ENCODE results near the gene GSTT4.

DNA sequence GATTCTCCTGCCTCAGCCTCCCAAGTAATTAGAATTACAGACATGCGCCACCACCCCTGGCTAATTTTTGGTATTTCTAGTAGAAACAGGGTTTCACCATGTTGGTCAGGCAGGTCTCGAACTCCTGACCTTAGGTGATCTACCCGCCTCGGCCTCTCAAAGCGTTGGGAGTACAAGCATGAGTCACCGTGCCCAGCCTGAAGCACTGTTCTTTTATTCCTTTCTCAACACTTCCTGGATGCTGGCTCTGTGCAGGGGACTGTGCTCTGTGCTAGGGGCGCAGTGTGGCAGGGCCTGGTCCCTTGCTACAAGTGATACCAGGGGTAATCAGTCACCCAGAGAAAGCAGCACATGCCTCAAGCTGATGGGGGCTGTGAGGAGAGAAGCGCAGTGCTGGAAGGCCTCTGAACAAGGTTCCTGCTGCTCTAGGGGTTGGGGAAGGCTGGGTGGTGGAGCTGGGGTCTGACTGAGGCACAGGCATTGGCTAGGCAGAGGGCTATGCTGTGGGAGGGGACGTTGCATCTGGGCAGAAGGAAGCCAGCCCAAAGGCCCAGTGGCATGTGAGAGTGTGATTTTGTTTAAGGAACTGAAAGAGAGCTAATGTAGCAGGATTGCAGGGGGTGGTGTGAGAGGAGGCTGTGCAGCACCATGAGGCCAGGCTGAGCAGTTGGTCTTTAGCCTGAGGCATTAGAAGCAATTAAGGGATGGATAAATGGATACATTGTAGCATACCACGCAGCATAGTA lies 48.4 kb upstream of the GSTT4 start:
- TF ChIP-seq CTCF (IDR thresholded peaks at IDR 0.05), result no peak
- no peak for TF ChIP-seq POLR2A (IDR thresholded peaks at IDR 0.05)

All from body of pancreas (tissue), 4 donors.